ENCODE results near the gene SLF1. TPM values are rescaled to one million over a fixed set of nuclear protein-coding genes. Genes with fewer than 3 reads are reported as not detected.

Gene SLF1
- polyA plus RNA-seq, 3 donors = 1.1 to 2.7 (median 2.0) TPM

- H3K4me3 ChIP-seq (replicated peaks in 1 of 3; ENCODE audit: low read depth in 2 of 3, low read length in 3 of 3) = no peak overlapping the region
- no peaks in the 10 kb centered on the region for H3K4me1 ChIP-seq (ENCODE audit: control insufficient read depth in 1 of 2, insufficient read depth in 2 of 2, low read length in 2 of 2)
- no peaks in the 10 kb centered on the region for H3K27me3 Mint-ChIP-seq (ENCODE audit: low read depth in 3 of 3)
- no peak overlapping the region for H3K27ac ChIP-seq (ENCODE audit: low read depth in 1 of 2, low read length in 2 of 2)
- no peaks in the 10 kb centered on the region for H3K79me2 ChIP-seq (ENCODE audit: insufficient read depth, low read length)
- H3K9ac ChIP-seq (ENCODE audit: insufficient read depth, low read length, poor library complexity, severe bottlenecking) = no peak overlapping the region
- WGBS (ENCODE audit: insufficient coverage) = no CpG with 5 or more reads among the region's 1 CpG
- peaks cover 4% of the 10 kb centered on the region for H3K4me1 Mint-ChIP-seq
- H3K9me3 Mint-ChIP-seq = peaks cover 0 to 1% (median 0%) of the 10 kb centered on the region in 7 donors
- H3K4me2 ChIP-seq (replicated peaks; ENCODE audit: extremely low read depth, low read length, poor library complexity, severe bottlenecking) = no peak overlapping the region
- no peak overlapping the region for H3K27ac Mint-ChIP-seq
- no peaks in the 10 kb centered on the region for H3K9me3 ChIP-seq (replicated peaks in 1 of 2; ENCODE audit: control insufficient read depth in 1 of 2, insufficient read depth in 1 of 2, low read length in 2 of 2)
- intact Hi-C loops (cut with micrococcal nuclease) = no loop called here
- no peak for DNase-seq
- H3K27me3 ChIP-seq (ENCODE audit: control insufficient read depth in 2 of 2, insufficient read depth in 2 of 2, low read length in 2 of 2) = no peaks in the 10 kb centered on the region
- H2AFZ ChIP-seq (ENCODE audit: insufficient read depth, low read depth, low read length, poor library complexity, severe bottlenecking) = no peak overlapping the region
- peaks cover 42 to 59% of the 10 kb centered on the region in 2 donors for H3K36me3 Mint-ChIP-seq
- TF ChIP-seq, protein P1, sequence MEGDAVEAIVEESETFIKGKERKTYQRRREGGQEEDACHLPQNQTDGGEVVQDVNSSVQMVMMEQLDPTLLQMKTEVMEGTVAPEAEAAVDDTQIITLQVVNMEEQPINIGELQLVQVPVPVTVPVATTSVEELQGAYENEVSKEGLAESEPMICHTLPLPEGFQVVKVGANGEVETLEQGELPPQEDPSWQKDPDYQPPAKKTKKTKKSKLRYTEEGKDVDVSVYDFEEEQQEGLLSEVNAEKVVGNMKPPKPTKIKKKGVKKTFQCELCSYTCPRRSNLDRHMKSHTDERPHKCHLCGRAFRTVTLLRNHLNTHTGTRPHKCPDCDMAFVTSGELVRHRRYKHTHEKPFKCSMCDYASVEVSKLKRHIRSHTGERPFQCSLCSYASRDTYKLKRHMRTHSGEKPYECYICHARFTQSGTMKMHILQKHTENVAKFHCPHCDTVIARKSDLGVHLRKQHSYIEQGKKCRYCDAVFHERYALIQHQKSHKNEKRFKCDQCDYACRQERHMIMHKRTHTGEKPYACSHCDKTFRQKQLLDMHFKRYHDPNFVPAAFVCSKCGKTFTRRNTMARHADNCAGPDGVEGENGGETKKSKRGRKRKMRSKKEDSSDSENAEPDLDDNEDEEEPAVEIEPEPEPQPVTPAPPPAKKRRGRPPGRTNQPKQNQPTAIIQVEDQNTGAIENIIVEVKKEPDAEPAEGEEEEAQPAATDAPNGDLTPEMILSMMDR (IDR thresholded peaks at IDR 0.05) = no peak
- no peak overlapping the region for H3K4me3 Mint-ChIP-seq
- H4K20me1 ChIP-seq (ENCODE audit: insufficient read depth, low read length) = no peaks in the 10 kb centered on the region
- peaks cover 38 to 79% of the 10 kb centered on the region in 2 donors for H3K36me3 ChIP-seq (replicated peaks in 1 of 2; ENCODE audit: control insufficient read depth in 1 of 2, insufficient read depth in 2 of 2, low read length in 2 of 2)
Measured at GRCh38 chr5:94705427-94705826, 87.0 kb downstream of the SLF1 start.

GRCh38 chr5:94707359-94707758 is 88.9 kb downstream of the SLF1 start:
- no peak overlapping the region for H3K27ac ChIP-seq (ENCODE audit: low read depth in 1 of 2, low read length in 2 of 2)
- WGBS (ENCODE audit: insufficient coverage) = no CpG with 5 or more reads among the region's 2 CpGs
- no peaks in the 10 kb centered on the region for H3K9me3 ChIP-seq (replicated peaks in 1 of 2; ENCODE audit: control insufficient read depth in 1 of 2, insufficient read depth in 1 of 2, low read length in 2 of 2)
- Mint-ChIP-seq H3K9me3 (peaks cover 0 to 1% (median 0%) of the 10 kb centered on the region in 7 donors), H3K4me1 (peaks cover 4% of the 10 kb centered on the region), H3K4me3 (no peak overlapping the region), H3K36me3 (peaks cover 49 to 69% of the 10 kb centered on the region in 2 donors), H3K27me3 (ENCODE audit: low read depth in 3 of 3) (no peaks in the 10 kb centered on the region), H3K27ac (no peak overlapping the region)
- no peak overlapping the region for H3K9ac ChIP-seq (ENCODE audit: insufficient read depth, low read length, poor library complexity, severe bottlenecking)
- H3K4me2 ChIP-seq (replicated peaks; ENCODE audit: extremely low read depth, low read length, poor library complexity, severe bottlenecking) = no peak overlapping the region
- intact Hi-C loops (cut with micrococcal nuclease) = no loop called here
- peaks cover 33 to 92% of the 10 kb centered on the region in 2 donors for H3K36me3 ChIP-seq (replicated peaks in 1 of 2; ENCODE audit: control insufficient read depth in 1 of 2, insufficient read depth in 2 of 2, low read length in 2 of 2)
- H3K4me3 ChIP-seq (replicated peaks in 1 of 3; ENCODE audit: low read depth in 2 of 3, low read length in 3 of 3) = no peak overlapping the region
- H2AFZ ChIP-seq (ENCODE audit: insufficient read depth, low read depth, low read length, poor library complexity, severe bottlenecking) = no peak overlapping the region
- no peaks in the 10 kb centered on the region for H3K27me3 ChIP-seq (ENCODE audit: control insufficient read depth in 2 of 2, insufficient read depth in 2 of 2, low read length in 2 of 2)
- no peak for DNase-seq
- TF ChIP-seq, protein P1 (IDR thresholded peaks at IDR 0.05) = no peak
- H3K79me2 ChIP-seq (ENCODE audit: insufficient read depth, low read length) = no peaks in the 10 kb centered on the region
- peaks cover 5% of the 10 kb centered on the region for H4K20me1 ChIP-seq (ENCODE audit: insufficient read depth, low read length)
- no peaks in the 10 kb centered on the region for H3K4me1 ChIP-seq (ENCODE audit: control insufficient read depth in 1 of 2, insufficient read depth in 2 of 2, low read length in 2 of 2)
